D341Med (cell line): ENCODE data around the gene FNBP1.

Experiments used
- DNase-seq: peaks from one replicate; pipeline ENCODE4 v3.0.0; 2012; ENCODE audit warnings: low spot score

FNBP1 gene

DNA sequence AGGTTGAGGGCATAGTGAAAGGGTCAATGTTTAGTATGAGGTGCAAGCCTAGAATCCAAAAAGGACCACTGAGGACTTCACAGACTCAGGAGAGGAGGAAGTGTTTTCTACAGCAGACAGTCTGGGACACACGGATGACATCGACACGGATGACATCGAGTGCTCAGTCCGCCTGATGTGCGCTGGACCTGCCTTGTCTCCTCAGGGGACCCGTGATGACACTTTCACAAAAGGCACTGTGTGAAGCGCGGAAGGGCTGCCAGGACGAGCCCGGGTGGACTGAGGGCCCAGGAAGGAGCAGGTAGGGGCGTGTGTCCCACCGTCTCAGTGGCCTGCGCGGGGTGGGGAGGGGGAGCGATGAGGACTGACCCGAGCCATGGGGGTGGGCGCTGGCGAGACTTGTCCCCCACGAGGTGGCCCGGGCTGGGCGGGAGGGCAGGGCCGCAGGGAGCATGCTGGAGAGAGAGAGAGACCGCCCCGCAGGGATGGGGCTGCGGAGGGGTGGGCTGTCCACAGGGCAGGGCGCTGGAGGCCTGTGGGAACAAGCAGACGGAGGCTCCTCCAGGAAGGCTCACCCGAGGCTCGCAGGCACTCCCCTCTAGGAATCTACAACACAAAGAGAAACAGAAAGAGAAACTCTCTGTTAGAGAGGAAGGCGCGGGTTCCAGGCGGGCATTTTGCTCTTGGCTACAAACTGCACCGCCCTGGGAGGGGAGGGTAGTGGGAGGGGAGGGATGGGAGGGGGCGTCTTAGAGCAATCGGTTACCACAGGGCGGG, 152.9 kb downstream of the FNBP1 start:
- DNase-seq: no peak

- no peak for DNase-seq
Measured at GRCh38 chr9:129889122-129889940, 153.7 kb downstream of the FNBP1 start.

DNA sequence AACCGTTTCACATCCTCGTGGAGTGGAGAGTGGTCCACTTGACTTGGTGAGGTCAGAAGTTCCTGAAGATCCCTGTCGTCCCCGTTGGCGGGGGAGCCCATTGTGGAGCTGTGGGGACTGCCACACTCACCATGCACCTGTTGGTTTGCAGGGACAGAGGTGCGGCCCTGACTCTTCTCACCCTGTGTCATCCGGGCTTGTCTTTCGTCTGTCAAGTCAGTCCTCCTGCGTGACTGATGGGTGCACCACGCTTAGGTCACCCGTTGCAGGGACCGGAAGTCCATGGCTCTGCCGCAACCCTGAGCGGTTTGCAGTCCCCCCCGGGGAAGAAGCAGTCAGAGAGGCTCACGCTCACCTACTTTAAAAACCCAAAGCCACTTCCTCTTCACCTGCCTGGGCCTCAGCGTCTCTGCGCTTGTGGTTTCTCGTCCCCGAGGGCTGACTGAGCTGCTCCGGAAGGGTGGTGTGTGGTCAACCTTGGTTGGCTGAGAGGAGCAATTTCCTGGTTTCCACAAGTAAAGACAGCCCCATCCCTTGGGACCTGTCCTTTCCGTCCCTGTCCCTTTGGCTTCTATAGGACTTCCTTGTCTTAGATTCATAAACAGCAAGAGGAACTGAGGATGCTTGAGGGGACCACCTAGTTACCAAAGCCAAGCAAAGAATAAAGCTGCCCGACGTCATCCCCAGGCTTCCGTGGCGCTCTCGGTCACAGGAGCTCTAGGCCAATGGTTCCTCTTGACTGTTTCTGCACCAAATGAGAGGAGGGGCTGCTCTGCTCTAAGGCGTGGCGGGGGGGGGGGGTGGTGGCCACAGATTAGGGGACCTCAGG, 154.5 kb downstream of the FNBP1 start:
- no peak for DNase-seq

DNA sequence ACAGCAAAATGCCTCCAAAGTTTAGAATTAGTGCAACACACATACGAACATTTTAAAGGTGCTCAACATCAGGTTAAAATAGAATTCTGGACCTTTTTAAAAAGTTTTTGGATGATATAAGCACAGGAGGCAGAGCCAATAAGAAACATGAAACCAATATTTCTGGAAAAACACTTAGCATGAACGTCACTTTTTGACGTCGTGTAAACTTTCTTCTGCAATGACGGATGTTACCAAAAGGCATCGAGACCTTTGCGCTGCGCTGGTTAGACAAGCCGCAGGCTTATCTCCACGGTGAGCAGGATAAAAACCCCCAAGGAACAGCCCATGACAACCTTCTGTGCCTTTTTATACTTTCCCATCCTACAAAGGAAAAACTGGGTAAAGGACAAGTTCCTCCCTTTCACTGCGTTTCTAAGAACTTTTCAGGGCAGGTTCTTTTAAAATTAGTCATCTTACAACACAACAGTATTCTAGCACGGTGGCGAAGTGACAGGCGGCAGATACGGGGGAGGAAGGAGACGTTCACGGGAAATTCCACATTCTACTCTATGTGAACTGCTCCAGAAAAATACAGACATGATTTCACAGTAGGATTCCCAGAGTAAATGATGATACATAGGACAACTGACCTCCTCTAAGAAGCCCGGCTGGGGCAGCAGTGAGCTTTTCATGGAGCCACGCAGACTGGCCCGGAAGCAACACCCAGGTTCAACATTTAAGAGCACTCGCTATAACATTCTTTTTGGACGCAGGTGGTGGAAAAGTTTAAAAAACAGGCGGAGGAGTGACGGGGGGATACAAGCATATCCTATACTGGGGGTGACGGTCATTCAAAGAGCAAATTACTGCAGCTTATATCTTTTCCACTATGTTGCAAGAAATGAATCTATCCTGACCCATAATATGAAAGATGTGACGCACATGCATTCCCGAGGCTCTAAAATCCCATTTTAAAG, 155.4 kb downstream of the FNBP1 start:
- no peak for DNase-seq

- no peak for DNase-seq
Measured at GRCh38 chr9:129886226-129887174, 156.5 kb downstream of the FNBP1 start.

- DNase-seq: peak; percentile 86
Measured at GRCh38 chr9:129885670-129886106, 157.3 kb downstream of the FNBP1 start.

DNA sequence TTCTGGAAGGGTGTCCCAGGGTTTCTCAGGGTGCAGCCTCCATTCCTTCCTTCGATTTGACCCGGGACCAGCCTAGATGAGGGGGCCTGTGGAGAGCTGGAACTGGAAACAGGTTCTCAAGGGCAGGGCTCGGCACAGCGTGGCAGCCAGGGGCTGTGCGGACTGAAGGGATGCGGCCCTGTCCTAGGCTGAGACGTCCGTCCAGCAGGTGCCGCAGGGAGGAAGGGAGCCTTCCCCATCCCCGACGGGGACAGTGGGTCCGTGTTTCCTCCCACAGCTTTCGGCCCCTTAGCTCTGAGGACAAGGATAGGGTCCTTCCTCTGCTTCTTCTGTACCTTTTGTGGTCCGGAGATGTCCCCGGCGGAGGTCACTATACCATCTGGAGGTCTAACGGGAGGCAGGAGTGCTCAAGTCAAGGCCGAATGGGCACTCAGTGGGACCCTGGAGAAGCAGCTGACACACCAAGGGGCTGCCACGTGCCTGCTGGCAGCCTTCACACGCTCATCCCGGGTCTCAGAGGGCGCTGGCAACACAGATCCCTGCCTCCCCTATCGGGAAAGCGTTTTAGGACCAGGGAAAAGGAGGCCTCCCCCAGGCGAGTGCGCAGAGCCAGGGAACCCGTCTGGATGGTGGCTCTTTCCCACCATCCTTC, 157.8 kb downstream of the FNBP1 start:
- no peak for DNase-seq

- DNase-seq: peak; percentile 92
Measured at GRCh38 chr9:129884220-129885017, 158.6 kb downstream of the FNBP1 start.

DNA sequence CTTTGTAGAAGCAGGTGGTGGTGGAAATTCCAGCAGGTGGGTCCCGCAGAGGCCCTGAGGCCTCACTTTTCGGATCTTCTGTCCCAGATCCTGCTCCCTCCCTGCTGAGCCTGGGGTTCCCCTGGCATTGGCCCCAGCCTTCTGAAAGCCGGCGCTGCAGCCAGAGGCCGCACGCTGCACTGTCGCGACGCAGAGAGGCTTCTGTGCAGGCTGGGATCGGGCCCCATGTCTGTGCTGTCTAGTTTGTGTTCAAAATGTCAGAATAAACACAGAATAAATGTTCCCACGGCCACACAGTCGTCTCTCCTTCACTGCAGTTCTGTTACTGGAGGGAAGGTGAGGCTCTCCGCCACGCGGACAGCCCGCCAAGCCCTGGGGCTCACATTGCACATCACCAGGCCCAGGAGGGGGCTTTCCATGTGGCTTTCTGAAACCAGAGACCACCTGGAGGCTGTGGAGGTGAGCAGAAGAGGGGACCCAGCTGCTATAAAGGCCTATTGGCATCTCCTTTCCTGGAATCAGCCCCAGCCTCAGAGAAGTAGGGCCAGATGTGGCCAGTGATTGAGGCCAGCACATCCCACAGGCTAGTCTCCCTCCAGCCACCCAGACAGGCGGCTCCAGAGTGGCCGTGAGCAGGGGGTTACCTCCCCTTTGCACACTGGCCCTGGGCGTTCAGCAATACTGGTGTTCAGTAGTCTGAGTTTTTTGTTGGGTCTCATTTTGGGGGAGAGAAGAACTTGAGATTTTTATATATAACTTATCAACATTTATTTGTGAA, 161.3 kb downstream of the FNBP1 start:
- DNase-seq: no peak

GRCh38 chr9:129880654-129881546, 162.1 kb downstream of the FNBP1 start:
- DNase-seq: no peak

DNA sequence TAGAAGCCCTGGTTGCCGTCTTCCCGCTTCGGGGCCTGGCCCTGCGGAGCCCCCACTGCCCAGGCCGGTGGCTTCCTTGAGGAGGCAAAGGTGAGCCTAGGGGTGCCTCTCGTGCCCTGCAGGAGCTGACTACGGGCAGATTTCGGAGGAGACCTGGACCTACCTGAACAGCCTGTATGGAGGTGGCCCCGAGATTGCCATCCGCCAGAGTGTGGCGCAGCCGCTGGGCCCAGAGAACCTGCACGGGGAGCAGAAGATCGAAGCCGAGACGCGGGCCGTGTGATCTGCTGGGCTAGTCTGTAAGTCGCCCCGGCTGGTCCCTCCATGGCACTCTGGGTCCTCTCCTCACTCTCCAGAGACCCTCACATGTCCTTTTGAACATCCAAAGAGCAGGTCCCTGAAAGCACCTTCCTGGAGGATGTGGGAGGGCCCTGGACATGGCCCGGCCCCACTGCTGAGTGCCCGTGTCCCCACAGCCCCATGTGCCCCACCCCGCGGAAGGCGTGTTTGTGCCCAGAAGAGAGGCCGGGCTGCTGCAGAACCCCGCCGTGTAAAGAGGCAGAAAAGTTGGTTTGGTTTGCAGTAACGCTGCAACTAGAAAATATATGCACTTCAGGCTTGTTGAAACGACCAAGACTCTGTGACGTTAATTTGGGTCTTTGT, 162.9 kb downstream of the FNBP1 start:
- no peak for DNase-seq

DNA sequence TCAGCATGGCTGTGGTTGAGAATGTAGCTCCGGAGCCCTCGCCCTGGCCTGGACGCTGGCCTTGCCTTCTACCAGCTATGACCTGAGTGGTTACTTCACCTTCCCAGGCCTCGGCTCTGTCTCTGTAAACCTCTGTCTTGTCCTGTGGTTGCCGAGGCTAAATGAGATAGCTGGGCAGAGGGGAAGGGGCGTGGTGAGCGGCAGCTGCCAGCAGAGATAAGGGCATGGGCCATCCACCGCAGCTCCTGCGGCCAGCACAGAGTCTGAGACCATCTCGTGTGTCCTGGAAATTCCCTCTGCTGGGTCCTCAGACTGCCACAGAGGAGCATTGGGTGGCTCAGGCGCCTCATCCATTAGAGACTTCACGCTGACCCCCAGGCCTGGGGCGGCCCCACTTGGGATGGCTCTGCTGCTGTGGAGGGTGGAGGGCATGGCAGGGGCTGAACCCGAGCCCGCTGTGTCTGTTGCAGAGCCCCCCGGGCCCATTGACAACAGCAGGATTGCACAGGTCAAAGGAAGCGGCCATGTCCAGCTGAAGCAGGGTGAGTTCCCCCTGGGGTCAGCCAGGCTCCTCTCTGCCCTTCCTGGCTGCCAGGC, 163.8 kb downstream of the FNBP1 start:
- no peak for DNase-seq

- no peak for DNase-seq
Measured at GRCh38 chr9:129878291-129878690, 164.7 kb downstream of the FNBP1 start.

GRCh38 chr9:129876815-129877214, 166.2 kb downstream of the FNBP1 start:
- DNase-seq: no peak

- DNase-seq: no peak
Measured at GRCh38 chr9:129875687-129876395, 167.1 kb downstream of the FNBP1 start.
